ENCODE data around the gene ATP23.

ATP23 gene

DNA sequence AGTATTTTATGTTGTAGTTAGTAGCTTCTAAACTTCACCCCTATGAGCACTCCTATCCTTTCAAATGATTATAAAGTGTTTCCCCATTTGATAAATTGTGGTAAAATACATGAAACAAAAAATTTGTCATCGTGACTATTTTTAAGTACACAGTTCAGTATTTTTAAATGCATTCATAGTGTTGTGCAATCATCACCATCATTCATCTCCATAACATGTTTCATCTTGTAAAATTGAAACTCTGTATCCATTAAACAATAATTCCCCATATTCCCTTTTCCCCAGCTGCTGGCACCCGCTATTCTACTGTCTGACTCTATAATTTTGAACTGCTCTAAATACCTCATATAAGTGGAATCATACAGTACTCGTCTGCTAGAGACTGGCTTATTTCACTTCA is 52.5 kb downstream of the ATP23 start:
- TF ChIP-seq EZH2 (IDR thresholded peaks at IDR 0.05) (no peak), FOXP2 (optimal IDR thresholded peaks at IDR 0.05; ENCODE audit: control extremely low read depth, extremely low read length, insufficient read depth) (no peak), POLR2AphosphoS5 (IDR thresholded peaks at IDR 0.05; ENCODE audit: borderline replicate concordance, low read depth, low read length) (no peak)
- Histone ChIP-seq H3K9ac (ENCODE audit: insufficient read length) (no peak overlapping the region), H3K36me3 (ENCODE audit: insufficient read depth, low read length) (no peaks in the 10 kb centered on the region), H3K4me3 (no peak overlapping the region), H3K9me3 (ENCODE audit: low read depth, low read length) (no peaks in the 10 kb centered on the region), H3K27ac (no peak overlapping the region)
- no peak for DNase-seq (ENCODE audit: low read depth, low spot score)

DNA sequence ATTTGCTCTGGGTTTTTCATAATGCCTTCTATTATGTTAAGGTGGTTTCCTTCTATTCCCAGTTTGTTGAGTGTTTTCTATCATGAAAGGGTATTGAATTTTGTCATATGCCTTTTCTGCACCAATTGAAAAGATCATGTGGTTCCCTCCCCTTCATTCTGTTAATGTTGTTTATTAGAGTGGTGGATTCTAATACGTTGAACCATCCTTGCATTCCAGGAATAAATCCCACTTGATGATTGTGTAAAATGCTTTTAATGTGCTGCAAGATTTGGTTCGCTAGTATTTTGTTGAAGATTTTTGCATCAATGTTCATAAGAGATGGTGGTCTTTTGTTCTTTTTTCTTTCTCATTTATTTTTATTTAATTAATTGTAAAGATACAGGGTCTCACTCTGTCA is 55.2 kb downstream of the ATP23 start:
- DNase-seq (ENCODE audit: low read depth, low spot score), result no peak
- H3K27ac ChIP-seq, result no peak overlapping the region
- no peak overlapping the region for H3K4me3 ChIP-seq
- TF ChIP-seq FOXP2 (optimal IDR thresholded peaks at IDR 0.05; ENCODE audit: control extremely low read depth, extremely low read length, insufficient read depth) (no peak), POLR2AphosphoS5 (IDR thresholded peaks at IDR 0.05; ENCODE audit: borderline replicate concordance, low read depth, low read length) (no peak), EZH2 (IDR thresholded peaks at IDR 0.05) (no peak)
- no peak overlapping the region for H3K9ac ChIP-seq (ENCODE audit: insufficient read length)
- peaks cover 8% of the 10 kb centered on the region; the same call in 1 of the 2 replicates for H3K9me3 ChIP-seq (ENCODE audit: low read depth, low read length)
- no peaks in the 10 kb centered on the region for H3K36me3 ChIP-seq (ENCODE audit: insufficient read depth, low read length)

DNA sequence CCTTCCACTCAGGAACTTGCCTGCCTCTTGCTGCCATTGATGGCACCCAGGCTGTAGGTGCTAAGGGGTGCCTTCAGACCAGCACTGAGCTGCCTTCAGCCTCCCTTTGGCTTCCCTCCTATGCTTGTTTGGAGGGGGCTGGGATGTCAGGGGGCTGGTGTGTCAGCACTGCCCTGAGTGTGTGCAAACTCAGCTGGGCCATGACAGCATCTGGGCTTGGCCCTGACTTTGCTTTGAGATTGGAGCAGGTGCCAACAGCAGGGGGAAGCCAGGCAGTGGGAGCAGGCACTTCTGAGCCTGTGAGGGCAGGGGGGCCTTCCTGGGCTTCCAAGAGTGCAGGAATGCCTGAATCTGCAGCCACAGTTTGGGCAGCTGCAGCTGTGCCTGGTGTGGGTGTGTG is 56.9 kb downstream of the ATP23 start:
- Histone ChIP-seq H3K4me3 (no peak overlapping the region), H3K9ac (ENCODE audit: insufficient read length) (no peak overlapping the region), H3K27ac (no peak overlapping the region), H3K36me3 (ENCODE audit: insufficient read depth, low read length) (no peaks in the 10 kb centered on the region), H3K9me3 (ENCODE audit: low read depth, low read length) (peaks cover 8% of the 10 kb centered on the region; the same call in 1 of the 2 replicates)
- no peak for DNase-seq (ENCODE audit: low read depth, low spot score)
- TF ChIP-seq POLR2AphosphoS5 (IDR thresholded peaks at IDR 0.05; ENCODE audit: borderline replicate concordance, low read depth, low read length) (no peak), FOXP2 (optimal IDR thresholded peaks at IDR 0.05; ENCODE audit: control extremely low read depth, extremely low read length, insufficient read depth) (no peak), EZH2 (IDR thresholded peaks at IDR 0.05) (no peak)

DNA sequence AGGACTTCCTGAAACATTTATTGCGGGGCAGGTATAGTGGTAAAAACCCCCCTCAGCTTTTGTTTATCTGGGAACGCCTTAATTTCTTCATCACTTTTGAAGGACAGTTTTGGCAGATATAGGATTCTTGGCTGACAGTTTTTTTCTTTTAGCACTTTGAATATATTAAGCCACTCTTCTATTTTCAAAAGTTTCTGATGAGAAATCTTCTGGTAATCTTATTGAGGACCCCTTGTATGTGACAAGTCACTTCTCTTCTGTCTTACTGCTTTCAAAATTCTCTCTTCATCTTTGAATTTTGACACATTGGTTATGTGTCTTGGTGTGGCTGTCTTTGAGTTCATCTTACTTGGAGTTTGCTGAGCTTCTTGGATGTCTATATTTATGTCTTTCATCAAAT is 59.1 kb downstream of the ATP23 start:
- TF ChIP-seq EZH2 (IDR thresholded peaks at IDR 0.05), result no peak
- TF ChIP-seq POLR2AphosphoS5 (IDR thresholded peaks at IDR 0.05; ENCODE audit: borderline replicate concordance, low read depth, low read length), result no peak
- TF ChIP-seq FOXP2 (optimal IDR thresholded peaks at IDR 0.05; ENCODE audit: control extremely low read depth, extremely low read length, insufficient read depth), result no peak
- Histone ChIP-seq H3K36me3 (ENCODE audit: insufficient read depth, low read length) (no peaks in the 10 kb centered on the region), H3K4me3 (no peak overlapping the region), H3K9ac (ENCODE audit: insufficient read length) (no peak overlapping the region), H3K27ac (no peak overlapping the region), H3K9me3 (ENCODE audit: low read depth, low read length) (peaks cover 8% of the 10 kb centered on the region; the same call in 1 of the 2 replicates)
- DNase-seq (ENCODE audit: low read depth, low spot score), result no peak

DNA sequence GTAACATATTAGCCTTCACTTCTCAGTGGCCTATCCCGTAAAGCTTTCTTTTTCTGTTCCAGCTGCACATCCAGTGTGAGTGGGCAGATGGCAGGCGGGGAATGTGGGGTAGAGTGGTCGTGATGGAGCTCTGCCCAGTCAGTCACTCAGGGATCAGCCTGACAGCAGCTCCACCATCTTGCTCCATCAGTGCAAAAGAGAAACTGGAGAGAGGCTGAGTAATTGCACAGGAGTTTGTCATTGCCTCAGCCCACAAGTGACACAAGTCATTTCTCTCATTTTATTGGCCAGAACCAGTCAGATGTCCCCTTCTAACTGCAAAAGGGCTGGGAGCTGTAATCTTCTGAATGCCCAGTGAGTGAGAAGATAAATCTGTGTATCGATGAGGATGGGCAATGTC is 66.5 kb downstream of the ATP23 start:
- Histone ChIP-seq H3K4me3 (no peak overlapping the region), H3K9ac (ENCODE audit: insufficient read length) (no peak overlapping the region), H3K36me3 (ENCODE audit: insufficient read depth, low read length) (no peaks in the 10 kb centered on the region), H3K9me3 (ENCODE audit: low read depth, low read length) (no peaks in the 10 kb centered on the region), H3K27ac (no peak overlapping the region)
- no peak for DNase-seq (ENCODE audit: low read depth, low spot score)
- TF ChIP-seq POLR2AphosphoS5 (IDR thresholded peaks at IDR 0.05; ENCODE audit: borderline replicate concordance, low read depth, low read length) (no peak), FOXP2 (optimal IDR thresholded peaks at IDR 0.05; ENCODE audit: control extremely low read depth, extremely low read length, insufficient read depth) (no peak), EZH2 (IDR thresholded peaks at IDR 0.05) (no peak)

DNA sequence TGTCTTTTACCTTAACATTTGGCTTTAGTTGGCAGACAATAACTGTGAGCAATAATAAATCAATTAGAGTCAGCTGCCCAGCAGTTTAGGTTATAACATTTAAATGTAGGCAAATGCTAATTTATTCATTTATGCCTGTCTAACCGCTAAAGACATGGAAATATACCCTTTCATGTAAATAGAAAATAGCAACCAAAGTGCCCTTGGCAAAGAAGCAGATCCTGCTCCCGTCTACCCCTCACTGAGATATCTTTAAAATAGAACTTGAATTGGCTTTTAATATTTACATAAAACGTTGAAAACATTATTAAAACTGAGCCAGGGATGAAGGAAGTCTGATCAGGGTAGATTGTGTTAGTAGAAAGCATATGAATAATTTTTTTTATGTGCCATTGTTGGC is 67.3 kb downstream of the ATP23 start:
- no peak overlapping the region for H3K9ac ChIP-seq (ENCODE audit: insufficient read length)
- TF ChIP-seq FOXP2 (optimal IDR thresholded peaks at IDR 0.05; ENCODE audit: control extremely low read depth, extremely low read length, insufficient read depth) (no peak), POLR2AphosphoS5 (IDR thresholded peaks at IDR 0.05; ENCODE audit: borderline replicate concordance, low read depth, low read length) (no peak; the same call in 1 of the 2 replicates), EZH2 (IDR thresholded peaks at IDR 0.05) (no peak)

More for the DNA sequence above, 67.3 kb downstream of the ATP23 start:
- H3K9me3 ChIP-seq (ENCODE audit: low read depth, low read length), result no peaks in the 10 kb centered on the region
- H3K27ac ChIP-seq, result peak overlapping the region; percentile 92
- peak overlapping the region; percentile 69 for H3K4me3 ChIP-seq
- no peaks in the 10 kb centered on the region for H3K36me3 ChIP-seq (ENCODE audit: insufficient read depth, low read length)
- DNase-seq (ENCODE audit: low read depth, low spot score), result peak; percentile 65

Measured in SK-N-MC (cell line).